ENCODE results near the gene ZNF687.
A peak's percentile ranks its signal among the peaks of the same experiment; 100 is the strongest.

ZNF687 gene

DNA sequence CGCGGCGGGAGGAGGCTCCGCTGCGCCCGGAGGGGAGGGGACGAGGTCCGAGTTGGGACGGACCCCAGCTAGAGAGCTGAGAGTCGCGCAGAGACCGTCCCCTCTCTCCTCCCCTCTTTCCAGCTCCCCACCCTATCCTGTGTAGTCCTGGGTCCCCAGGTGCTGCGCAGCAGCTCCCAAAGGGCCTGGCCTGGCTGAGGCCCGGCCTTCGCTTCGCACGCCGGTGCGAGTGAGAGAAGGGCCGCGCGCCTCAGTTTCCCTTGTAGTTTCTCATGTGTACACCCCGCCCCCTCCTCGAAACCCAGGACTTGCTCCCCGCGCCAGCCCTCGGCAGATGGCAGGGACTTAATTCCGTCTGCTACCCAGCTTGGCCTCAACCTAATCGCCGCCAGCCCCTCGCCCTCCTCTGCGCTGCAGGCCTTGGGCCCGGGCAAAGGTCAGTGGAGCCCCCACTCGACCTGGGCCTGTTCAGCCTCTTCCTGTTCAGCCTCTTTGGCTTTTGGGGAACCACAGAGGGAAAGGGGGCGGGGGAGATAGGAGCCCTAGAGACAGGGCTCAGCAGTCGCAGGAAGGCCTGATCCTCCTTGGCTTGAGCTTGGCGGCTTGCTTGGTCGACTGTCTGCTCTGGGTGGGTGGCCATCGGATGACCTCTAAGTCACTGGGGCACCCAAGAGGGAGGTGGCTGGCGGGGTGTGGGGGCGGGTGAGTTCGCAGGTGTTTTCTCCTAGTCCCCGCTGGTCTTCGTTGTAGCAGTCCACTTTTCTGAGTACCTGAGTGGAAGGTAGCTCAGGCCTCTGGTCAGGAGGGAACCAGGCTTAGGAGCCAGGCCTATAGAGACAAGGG lies 1.0 kb downstream of the ZNF687 start:
- DNase-seq: peak; percentile 27

DNA sequence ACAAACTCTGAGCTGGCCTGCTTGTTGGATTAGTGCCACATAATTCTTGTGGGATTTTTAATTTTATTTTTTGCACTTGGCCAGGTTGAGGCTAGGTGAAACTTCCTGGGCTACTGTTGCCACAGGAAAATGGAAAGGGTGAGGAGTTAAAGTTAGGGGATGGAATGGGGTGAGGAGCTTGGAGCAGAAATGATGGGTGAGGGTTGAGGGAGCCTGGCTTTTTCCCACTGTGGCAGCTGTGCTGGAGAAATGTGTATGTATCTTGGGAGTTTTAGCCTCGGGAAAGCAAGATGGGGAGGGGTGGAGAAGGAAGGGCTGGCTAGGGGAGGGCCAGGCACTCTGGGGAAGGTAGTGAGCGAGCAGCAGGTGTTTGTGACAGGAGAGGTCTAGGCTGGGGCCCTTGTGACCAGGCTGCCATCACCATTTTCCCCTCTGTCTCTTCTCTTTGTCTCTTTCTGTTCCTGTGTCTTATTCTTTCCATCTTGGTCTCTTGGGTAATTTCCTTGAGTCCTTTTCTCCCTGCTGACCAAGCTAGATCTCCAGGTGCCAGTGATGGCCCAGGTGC lies 2.0 kb downstream of the ZNF687 start:
- DNase-seq: no peak

- DNase-seq: no peak
Observed at GRCh38 chr1:151286619-151287340, 4.7 kb downstream of the ZNF687 start.

- no peak for DNase-seq
Observed at GRCh38 chr1:151287341-151287699, 5.2 kb downstream of the ZNF687 start.

- no peak for DNase-seq
Observed at GRCh38 chr1:151287767-151288500, 5.8 kb downstream of the ZNF687 start.

GRCh38 chr1:151288502-151288901 lies 6.4 kb downstream of the ZNF687 start:
- DNase-seq: no peak

- DNase-seq: no peak
Observed at GRCh38 chr1:151289080-151289935, 7.2 kb downstream of the ZNF687 start.

GRCh38 chr1:151289991-151290708 lies 8.1 kb downstream of the ZNF687 start:
- no peak for DNase-seq

- DNase-seq: no peak
Observed at GRCh38 chr1:151290709-151291303, 8.7 kb downstream of the ZNF687 start.

- no peak for DNase-seq
Observed at GRCh38 chr1:151292207-151293030, 10.3 kb downstream of the ZNF687 start.

DNA sequence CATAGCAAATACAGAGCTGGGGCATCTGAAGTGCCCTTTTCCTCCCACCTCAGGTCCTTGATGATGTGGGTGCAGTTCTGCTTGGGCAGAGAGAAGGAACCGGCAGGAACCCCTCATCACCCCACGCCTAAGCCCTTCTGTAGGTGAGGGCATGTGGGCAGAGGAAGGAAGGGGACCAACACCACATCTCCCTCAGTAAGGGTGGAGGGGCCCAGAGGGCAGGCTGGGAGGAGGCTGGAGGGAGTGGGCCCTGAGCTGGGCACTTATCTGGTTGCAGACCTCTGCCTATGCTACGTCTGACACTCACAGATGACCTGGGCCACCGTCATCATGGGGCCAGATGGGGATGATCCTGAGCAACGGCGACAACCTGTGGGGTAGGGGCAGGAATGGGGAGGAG lies 11.0 kb downstream of the ZNF687 start:
- DNase-seq: no peak

DNA sequence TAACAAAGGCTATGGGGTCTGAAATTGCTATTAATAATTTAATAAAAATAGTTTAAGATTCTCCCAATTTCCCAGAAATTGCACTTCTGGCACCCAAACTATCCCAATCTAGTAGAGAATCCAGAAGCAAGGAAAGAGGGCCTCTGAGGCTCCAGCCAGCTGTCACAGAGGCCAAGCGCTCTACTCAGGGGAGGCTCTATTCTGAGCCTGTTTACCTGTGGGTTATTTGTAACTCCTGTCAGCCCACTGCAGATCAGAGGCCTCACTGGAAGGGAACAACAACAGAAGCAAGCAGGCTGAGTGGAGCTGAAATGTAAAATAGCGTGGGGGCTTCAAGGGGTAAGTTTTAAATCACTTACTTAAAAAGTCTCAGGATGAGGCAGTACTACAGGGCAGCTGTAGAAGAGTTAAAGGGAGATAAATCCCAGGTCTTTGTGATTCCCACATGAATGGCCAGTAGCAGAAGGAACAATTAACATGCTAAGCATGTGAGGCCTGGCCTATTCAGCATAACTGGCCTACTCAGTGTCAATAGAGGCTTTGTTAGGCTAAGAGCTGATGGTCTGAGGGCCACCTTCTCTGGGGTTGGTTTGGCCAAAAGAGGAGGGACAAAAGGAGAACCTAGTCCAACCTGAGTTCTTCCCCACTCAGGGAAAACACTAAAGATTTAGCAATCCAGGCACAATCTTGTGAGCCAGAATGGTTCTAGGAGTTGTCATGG lies 12.8 kb downstream of the ZNF687 start:
- no peak for DNase-seq

GRCh38 chr1:151309811-151310323 lies 27.8 kb downstream of the ZNF687 start:
- no peak for DNase-seq

GRCh38 chr1:151311011-151311410 lies 28.9 kb downstream of the ZNF687 start:
- no peak for DNase-seq

DNA sequence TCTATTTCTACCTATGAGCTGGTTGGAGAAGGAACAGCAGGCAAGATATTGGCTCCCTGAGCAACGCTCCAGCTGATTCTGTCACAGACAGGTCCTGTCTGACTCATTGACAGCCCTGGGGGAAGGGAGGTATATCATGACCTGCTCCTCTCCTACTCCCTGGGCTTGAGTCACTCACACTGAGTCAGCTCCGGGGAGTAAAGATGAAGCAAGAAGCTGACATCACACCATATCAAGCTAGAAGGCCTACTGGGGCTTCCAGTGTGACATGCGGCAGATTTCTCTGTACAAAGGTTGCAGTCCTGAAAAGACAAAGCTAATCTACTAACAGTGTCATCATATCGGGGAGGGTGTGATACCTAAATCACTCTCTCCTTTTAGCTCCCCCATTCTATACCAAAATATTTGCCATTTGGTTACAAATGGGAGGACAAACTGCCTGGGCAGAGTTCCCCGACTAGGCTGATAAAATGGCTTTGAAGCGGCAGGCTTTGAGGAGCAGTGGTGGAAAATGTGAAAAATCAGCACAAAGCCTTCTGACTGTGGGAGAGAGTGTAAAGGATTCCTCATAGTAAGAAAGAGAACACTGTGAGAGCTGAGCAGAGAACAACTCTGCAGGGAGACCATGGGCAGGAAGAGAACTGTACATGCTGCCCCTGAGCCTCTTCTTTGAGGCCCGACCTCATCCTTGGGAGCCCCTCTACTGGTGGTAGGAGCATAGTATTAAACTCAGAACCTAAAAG lies 29.7 kb downstream of the ZNF687 start:
- DNase-seq: peak; percentile 93

DNA sequence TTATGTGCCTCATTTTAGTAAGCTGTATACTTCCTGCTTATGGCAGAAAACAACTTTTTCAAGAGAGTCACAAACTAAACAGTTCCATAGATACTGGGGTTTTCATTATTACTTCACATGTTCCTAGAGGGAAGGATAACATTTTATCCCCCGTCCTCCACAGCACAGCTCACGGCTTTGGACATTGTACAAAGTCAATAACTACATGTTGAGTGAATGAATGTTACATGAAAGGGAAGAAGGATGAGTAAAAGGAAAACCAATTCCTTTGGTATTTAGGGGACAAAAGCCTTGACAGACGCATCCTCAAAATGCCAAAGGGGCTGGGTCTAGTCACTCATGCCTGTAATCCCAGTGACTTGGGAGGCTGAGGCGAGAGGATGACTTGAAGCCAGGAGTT lies 30.3 kb downstream of the ZNF687 start:
- DNase-seq: no peak

DNA sequence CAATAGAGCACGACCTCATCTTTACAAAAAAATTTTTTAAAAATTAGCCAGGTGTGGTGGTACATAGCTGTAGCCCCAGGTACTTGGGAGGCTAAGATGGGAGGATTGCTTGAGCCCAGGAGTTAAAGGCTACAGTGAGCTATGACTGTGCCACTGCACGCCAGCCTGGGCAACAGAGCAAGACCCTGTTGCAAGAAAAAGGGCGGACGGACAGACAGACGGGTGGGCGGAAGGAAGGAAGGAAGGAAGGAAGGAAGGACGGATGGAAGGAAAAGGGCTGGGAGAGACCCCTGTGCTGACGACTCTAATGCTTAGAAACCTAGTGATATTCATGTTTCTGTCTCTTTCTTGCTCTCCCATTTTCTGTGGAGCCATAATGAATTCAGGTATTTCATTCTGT lies 30.7 kb downstream of the ZNF687 start:
- DNase-seq: no peak

- no peak for DNase-seq
Observed at GRCh38 chr1:151313501-151313900, 31.4 kb downstream of the ZNF687 start.

All from stimulated activated CD4-positive, alpha-beta T cell treated with anti-CD3 and anti-CD28 coated beads, Interleukin-4, amount 100 ng/mL, for 24 hours (primary cell).